ENCODE data around the gene TACR2. TPM values are rescaled to one million over a fixed set of nuclear protein-coding genes. Genes with fewer than 3 reads are reported as not detected.
A peak's percentile ranks its signal among the peaks of the same experiment; 100 is the strongest.

The TACR2 gene
- total and polyA plus RNA-seq, 2 experiments from 2014 or later = 0.53 TPM; not detected in 1

DNA sequence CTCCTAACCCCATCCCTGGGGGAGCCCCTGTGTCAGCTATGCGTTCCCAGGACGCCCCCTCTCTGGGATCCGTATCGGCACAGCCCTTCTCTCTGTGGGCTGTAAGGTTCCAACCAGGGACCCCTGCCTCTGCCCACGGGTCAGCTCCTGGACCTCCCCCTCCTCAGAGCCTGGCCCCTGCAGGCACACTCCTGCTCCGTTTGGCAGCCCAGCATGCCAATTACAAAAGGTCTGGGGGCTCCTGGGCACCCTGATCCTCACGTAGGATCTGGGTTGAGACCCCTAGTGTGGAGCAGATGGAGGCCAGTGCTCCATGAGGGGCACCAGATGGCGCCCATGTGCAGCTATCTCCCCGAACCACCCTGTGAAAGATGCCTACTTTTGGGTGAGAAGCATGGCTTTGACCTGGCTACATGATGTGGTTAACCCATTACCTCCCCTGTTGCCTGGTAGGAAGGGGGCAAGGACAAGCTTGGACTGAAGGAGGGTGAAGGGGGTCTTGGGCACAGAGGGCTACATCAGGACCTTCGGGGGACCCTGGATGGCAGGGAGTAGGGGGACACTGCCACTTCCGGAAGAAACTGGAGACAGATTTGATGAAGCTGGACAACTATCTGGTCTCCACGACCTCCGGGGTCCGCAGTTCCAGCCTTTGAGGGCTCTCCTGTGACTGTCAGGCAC is 9.0 kb downstream of the TACR2 start:
- H3K27me3 ChIP-seq = no peaks in the 10 kb centered on the region
- H3K36me3 ChIP-seq = peaks cover under 1% of the 10 kb centered on the region
- no peaks in the 10 kb centered on the region for H3K9me3 ChIP-seq (ENCODE audit: low read depth)
- TF ChIP-seq, protein P1, sequence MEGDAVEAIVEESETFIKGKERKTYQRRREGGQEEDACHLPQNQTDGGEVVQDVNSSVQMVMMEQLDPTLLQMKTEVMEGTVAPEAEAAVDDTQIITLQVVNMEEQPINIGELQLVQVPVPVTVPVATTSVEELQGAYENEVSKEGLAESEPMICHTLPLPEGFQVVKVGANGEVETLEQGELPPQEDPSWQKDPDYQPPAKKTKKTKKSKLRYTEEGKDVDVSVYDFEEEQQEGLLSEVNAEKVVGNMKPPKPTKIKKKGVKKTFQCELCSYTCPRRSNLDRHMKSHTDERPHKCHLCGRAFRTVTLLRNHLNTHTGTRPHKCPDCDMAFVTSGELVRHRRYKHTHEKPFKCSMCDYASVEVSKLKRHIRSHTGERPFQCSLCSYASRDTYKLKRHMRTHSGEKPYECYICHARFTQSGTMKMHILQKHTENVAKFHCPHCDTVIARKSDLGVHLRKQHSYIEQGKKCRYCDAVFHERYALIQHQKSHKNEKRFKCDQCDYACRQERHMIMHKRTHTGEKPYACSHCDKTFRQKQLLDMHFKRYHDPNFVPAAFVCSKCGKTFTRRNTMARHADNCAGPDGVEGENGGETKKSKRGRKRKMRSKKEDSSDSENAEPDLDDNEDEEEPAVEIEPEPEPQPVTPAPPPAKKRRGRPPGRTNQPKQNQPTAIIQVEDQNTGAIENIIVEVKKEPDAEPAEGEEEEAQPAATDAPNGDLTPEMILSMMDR (IDR thresholded peaks at IDR 0.05; ENCODE audit: low read depth, low read length) = peak; percentile 24
- DNase-seq (ENCODE audit: low read depth in 1 of 2, low spot score in 1 of 2) = peak; percentile 23 to 54
- no peak overlapping the region for H3K4me3 ChIP-seq
- H3K4me1 ChIP-seq (ENCODE audit: low read depth) = peaks cover 24% of the 10 kb centered on the region
- no peak overlapping the region for H3K27ac ChIP-seq

DNA sequence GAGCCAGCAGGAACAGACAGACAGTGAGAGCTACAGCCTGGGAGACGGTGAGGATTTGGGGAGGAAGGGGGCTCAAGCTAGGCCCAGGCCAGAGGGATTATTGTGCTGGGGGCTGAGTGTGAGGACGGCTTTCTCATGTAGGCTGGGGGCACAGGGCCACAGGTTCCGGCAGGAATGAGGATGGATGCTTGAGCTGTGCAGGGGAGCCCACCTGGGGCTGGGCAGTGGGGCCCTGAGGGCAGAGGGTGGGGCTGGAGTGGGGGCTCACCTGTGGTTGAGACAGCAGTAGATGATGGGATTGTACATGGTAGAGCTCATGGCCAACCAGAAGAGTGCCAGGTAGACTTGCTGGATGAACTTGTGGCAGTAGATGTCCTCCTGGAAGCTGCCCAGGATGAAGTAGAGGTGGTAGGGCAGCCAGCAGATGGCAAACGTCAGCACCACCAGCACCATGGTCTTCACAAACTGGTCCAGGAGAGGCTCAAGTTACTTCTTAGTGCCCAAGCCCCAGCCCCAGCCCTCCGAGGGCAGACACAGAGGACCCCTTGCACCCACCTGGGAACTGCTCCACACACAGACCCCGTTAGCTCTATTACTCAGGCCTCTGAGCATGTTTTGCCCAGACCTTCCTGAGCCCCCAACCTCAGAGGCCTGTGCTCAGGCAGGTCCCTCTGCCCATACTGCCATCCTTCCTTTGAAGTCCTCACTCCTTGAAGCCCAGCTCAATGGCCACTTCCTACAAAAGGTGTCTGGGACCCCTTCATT is 9.7 kb downstream of the TACR2 start:
- DNase-seq (ENCODE audit: low read depth in 1 of 2, low spot score in 1 of 2) = peak in 1 of 2 donors; percentile 14
- Histone ChIP-seq H3K36me3 (peaks cover 3% of the 10 kb centered on the region), H3K9me3 (ENCODE audit: low read depth) (no peaks in the 10 kb centered on the region), H3K27ac (peak overlapping the region; percentile 73), H3K4me3 (no peak overlapping the region), H3K27me3 (no peaks in the 10 kb centered on the region), H3K4me1 (ENCODE audit: low read depth) (peaks cover 24% of the 10 kb centered on the region)
- TF ChIP-seq, protein P1 (IDR thresholded peaks at IDR 0.05; ENCODE audit: low read depth, low read length) = no peak

DNA sequence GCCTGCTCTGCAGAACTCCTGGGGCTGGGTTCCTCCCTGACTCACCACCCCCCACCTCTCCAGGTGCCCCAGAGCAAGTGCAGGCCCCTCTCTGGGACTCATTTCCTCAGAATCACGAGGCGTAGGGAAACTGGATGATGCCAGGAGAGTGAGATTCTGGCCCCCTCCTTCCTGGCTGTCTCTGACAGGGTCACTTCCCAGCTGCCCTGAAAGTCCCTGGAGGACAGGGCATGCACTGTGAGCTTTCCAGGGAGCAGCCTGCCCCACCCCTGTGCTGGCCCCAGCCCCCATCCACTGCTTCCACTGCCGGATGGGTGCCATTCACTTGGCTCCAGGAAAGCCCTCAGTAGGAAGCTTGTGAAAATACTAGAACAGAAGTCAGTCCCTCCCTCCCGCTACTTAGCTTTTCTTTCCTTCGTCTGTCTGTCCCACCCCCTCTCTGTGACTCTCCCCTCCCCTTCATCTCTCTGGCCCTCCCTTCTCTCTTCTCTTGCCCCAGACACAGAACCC is 10.4 kb downstream of the TACR2 start:
- TF ChIP-seq, protein P1 (IDR thresholded peaks at IDR 0.05; ENCODE audit: low read depth, low read length) = no peak
- Histone ChIP-seq H3K4me3 (no peak overlapping the region), H3K27me3 (no peaks in the 10 kb centered on the region), H3K9me3 (ENCODE audit: low read depth) (no peaks in the 10 kb centered on the region), H3K27ac (peak overlapping the region; percentile 73), H3K36me3 (peaks cover 6% of the 10 kb centered on the region), H3K4me1 (ENCODE audit: low read depth) (peaks cover 24% of the 10 kb centered on the region)
- peak; percentile 37 to 75 for DNase-seq (ENCODE audit: low read depth in 1 of 2, low spot score in 1 of 2)

DNA sequence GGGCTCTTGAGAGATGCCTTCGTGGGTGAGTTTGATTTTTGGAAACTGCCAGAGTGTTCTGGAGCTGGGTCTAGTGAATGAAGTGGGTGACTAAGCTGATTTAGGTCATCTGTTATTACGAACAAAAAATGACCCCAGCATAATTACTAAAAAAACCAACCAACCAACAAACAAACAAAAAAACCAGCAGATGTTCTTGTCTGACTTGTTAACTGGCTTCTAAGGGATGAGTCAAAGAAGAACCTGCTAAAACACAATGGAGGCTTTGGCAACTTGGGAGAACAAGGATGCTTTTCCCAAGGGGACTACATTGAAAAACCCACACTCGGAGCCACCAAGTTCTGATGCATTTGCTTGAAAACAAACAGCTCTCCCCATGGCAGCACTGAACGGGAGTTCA is 11.5 kb downstream of the TACR2 start:
- Histone ChIP-seq H3K4me3 (no peak overlapping the region), H3K4me1 (ENCODE audit: low read depth) (peaks cover 16% of the 10 kb centered on the region), H3K36me3 (peaks cover 14% of the 10 kb centered on the region), H3K27me3 (no peaks in the 10 kb centered on the region), H3K9me3 (ENCODE audit: low read depth) (no peaks in the 10 kb centered on the region), H3K27ac (no peak overlapping the region)
- TF ChIP-seq, protein P1 (IDR thresholded peaks at IDR 0.05; ENCODE audit: low read depth, low read length) = no peak
- DNase-seq (ENCODE audit: low read depth in 1 of 2, low spot score in 1 of 2) = peak in 1 of 2 donors; percentile 34

DNA sequence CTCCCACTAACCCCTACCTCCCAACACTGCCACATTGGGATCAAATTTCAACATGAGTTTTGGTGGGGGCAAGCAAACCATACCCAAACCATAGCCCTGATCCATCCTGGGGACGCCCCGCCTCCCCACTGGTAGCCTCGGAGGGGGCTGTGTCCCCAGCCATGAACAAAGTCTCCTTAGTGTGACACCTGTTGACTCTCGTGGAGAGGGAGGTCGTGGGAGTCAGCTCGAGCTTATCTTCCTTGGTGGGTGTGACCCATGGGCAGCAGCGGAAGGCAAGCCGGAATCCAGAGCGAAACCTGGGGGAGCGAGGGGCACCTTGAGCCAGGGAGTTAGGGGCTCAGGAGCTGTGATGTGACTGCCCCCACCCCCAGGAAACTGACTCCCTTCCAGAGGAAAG is 11.9 kb downstream of the TACR2 start:
- H3K27me3 ChIP-seq = no peaks in the 10 kb centered on the region
- no peak for DNase-seq (ENCODE audit: low read depth in 1 of 2, low spot score in 1 of 2)
- no peak overlapping the region for H3K4me3 ChIP-seq
- no peaks in the 10 kb centered on the region for H3K9me3 ChIP-seq (ENCODE audit: low read depth)
- TF ChIP-seq, protein P1 (IDR thresholded peaks at IDR 0.05; ENCODE audit: low read depth, low read length) = no peak
- no peak overlapping the region for H3K27ac ChIP-seq
- peaks cover 14% of the 10 kb centered on the region for H3K36me3 ChIP-seq
- H3K4me1 ChIP-seq (ENCODE audit: low read depth) = peaks cover 16% of the 10 kb centered on the region

Data from cardiac muscle cell (in vitro differentiated cells and primary cell).